ENCODE data around the gene KIF3A. TPM values are rescaled to one million over a fixed set of nuclear protein-coding genes. Genes with fewer than 3 reads are reported as not detected.

KIF3A gene
- total RNA-seq: 8.5 and 12.7 TPM in 2 replicates

- TF ChIP-seq CTCF (IDR thresholded peaks at IDR 0.05; ENCODE audit: extremely low read depth, low read depth, low read length): no peak
- Histone ChIP-seq H3K27ac (ENCODE audit: low read depth, low read length) (peak within 1 kb of the TSS; percentile 40), H3K36me3 (ENCODE audit: insufficient read depth, low read length) (peaks cover 4% of the 10 kb centered on the region)
These were observed at the start of gene KIF3A for GRCh38 chr5:132736853-132737833. TSS of gene KIF3A (minus strand) at chr5:132737546. CDS start at chr5:132737419, 127 bp downstream.

DNA sequence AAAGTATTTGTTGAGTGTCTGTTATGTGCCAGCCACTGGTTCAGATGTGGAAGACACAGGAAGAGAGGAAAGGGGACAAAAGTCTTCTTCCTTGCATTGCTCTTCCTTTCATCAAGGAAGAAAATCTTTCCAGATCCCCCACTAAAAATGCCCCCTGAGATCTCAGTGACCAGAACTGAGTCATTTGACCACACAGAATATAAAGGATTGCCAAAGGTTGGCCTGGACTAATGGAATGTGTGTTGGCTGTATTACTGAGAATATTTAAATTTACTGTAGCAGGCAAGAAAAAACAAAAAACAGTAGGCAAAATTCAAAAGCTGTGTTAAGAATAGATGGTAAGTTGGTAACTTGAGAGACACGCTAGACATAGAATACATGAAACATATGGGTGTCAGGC lies 49.7 kb upstream of the KIF3A start:
- H3K36me3 ChIP-seq (ENCODE audit: insufficient read depth, low read length): no peaks in the 10 kb centered on the region
- peak overlapping the region; percentile 39 for H3K4me2 ChIP-seq (ENCODE audit: insufficient read depth, low read length)
- H3K9me3 ChIP-seq (ENCODE audit: low read depth, low read length): no peaks in the 10 kb centered on the region
- no peaks in the 10 kb centered on the region for H4K20me1 ChIP-seq (ENCODE audit: insufficient read depth, low read length)
- H3K4me3 ChIP-seq (ENCODE audit: insufficient read depth, low read length): no peak overlapping the region
- TF ChIP-seq CTCF (IDR thresholded peaks at IDR 0.05; ENCODE audit: extremely low read depth, low read depth, low read length): no peak
- DNase-seq (ENCODE audit: insufficient read length, low spot score, missing footprints): peak; percentile 90
- no peak overlapping the region for H2AFZ ChIP-seq (ENCODE audit: low read length)
- H3K27ac ChIP-seq (ENCODE audit: low read depth, low read length): no peak overlapping the region
- no peaks in the 10 kb centered on the region for H3K79me2 ChIP-seq (ENCODE audit: insufficient read depth, low read length)
- H3K27me3 ChIP-seq (ENCODE audit: insufficient read depth, low read length): peaks cover 4% of the 10 kb centered on the region
- H3K4me1 ChIP-seq (ENCODE audit: insufficient read depth, low read length): peaks cover 34% of the 10 kb centered on the region

More at GRCh38 chr5:132736853-132737833, at the start of gene KIF3A:
- Histone ChIP-seq H4K20me1 (ENCODE audit: insufficient read depth, low read length) (peaks cover 5% of the 10 kb centered on the region), H3K4me2 (ENCODE audit: insufficient read depth, low read length) (peak within 1 kb of the TSS; percentile 93), H3K27me3 (ENCODE audit: insufficient read depth, low read length) (peaks cover 10% of the 10 kb centered on the region), H2AFZ (ENCODE audit: low read length) (peak within 1 kb of the TSS; percentile 94), H3K4me3 (ENCODE audit: insufficient read depth, low read length) (peak within 1 kb of the TSS; percentile 95), H3K4me1 (ENCODE audit: insufficient read depth, low read length) (peaks cover 12% of the 10 kb centered on the region), H3K79me2 (ENCODE audit: insufficient read depth, low read length) (peaks cover 18% of the 10 kb centered on the region), H3K9me3 (ENCODE audit: low read depth, low read length) (no peaks in the 10 kb centered on the region)
- peak; percentile 100 for DNase-seq (ENCODE audit: insufficient read length, low spot score, missing footprints)

DNA sequence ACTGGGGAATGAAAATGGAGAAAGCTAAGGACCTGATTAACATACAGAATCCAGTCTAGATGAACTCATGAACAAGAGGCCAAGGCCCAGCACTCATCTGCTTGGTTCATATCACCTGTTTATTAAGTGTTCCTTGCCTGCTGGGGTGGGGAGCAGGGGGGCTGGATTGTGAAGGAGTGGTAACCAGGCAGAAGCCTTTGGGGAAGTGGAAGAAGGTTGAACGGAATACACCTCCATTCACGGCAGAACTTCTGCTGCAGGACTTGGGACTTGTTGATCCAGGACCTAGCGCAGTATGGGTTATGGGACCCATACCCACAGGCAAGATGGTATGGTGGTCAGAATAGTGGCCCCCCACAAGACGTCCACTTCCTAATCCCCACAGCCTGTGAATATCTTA lies 48.5 kb upstream of the KIF3A start:
- Histone ChIP-seq H3K4me2 (ENCODE audit: insufficient read depth, low read length) (peak overlapping the region; percentile 64), H2AFZ (ENCODE audit: low read length) (peak overlapping the region; percentile 65), H3K27ac (ENCODE audit: low read depth, low read length) (peak overlapping the region; percentile 38), H3K79me2 (ENCODE audit: insufficient read depth, low read length) (no peaks in the 10 kb centered on the region), H3K4me1 (ENCODE audit: insufficient read depth, low read length) (peaks cover 38% of the 10 kb centered on the region), H3K27me3 (ENCODE audit: insufficient read depth, low read length) (no peaks in the 10 kb centered on the region), H3K36me3 (ENCODE audit: insufficient read depth, low read length) (no peaks in the 10 kb centered on the region), H4K20me1 (ENCODE audit: insufficient read depth, low read length) (no peaks in the 10 kb centered on the region), H3K4me3 (ENCODE audit: insufficient read depth, low read length) (no peak overlapping the region), H3K9me3 (ENCODE audit: low read depth, low read length) (no peaks in the 10 kb centered on the region)
- no peak for TF ChIP-seq CTCF (IDR thresholded peaks at IDR 0.05; ENCODE audit: extremely low read depth, low read depth, low read length)
- no peak for DNase-seq (ENCODE audit: insufficient read length, low spot score, missing footprints)

DNA sequence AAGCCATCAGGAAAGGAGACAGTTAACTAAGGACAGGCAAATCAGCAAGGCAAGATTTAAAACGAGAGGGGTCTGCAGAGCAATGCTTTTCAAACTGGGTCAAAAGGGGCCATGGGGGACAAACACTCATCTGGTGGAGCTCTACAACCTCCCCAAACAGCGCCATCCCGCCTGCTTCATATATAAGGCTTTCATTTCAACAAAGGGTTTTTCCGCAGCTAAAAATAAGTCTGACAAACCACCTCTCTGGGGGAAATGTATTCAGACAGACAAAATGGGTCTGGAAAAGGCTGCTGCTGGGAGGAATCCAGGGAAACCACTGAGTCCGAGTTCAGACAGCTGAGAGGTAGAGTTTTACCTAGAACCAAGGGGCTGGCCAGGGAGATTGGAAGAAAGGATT lies 48.0 kb upstream of the KIF3A start:
- DNase-seq (ENCODE audit: insufficient read length, low spot score, missing footprints): no peak

More for the DNA sequence above, 48.0 kb upstream of the KIF3A start:
- peak overlapping the region; percentile 64 for H3K4me2 ChIP-seq (ENCODE audit: insufficient read depth, low read length)
- TF ChIP-seq CTCF (IDR thresholded peaks at IDR 0.05; ENCODE audit: extremely low read depth, low read depth, low read length): no peak
- no peaks in the 10 kb centered on the region for H3K36me3 ChIP-seq (ENCODE audit: insufficient read depth, low read length)
- peak overlapping the region; percentile 38 for H3K27ac ChIP-seq (ENCODE audit: low read depth, low read length)
- H3K4me1 ChIP-seq (ENCODE audit: insufficient read depth, low read length): peaks cover 38% of the 10 kb centered on the region
- no peak overlapping the region for H3K4me3 ChIP-seq (ENCODE audit: insufficient read depth, low read length)
- no peaks in the 10 kb centered on the region for H3K9me3 ChIP-seq (ENCODE audit: low read depth, low read length)
- H2AFZ ChIP-seq (ENCODE audit: low read length): peak overlapping the region; percentile 65
- no peaks in the 10 kb centered on the region for H3K27me3 ChIP-seq (ENCODE audit: insufficient read depth, low read length)
- H4K20me1 ChIP-seq (ENCODE audit: insufficient read depth, low read length): no peaks in the 10 kb centered on the region
- H3K79me2 ChIP-seq (ENCODE audit: insufficient read depth, low read length): no peaks in the 10 kb centered on the region

Data from osteoblast (primary cell).